GM12878 (cell line): Measurements from ENCODE around the gene JADE1. TPM values are rescaled to one million over a fixed set of nuclear protein-coding genes. Genes with fewer than 3 reads are reported as not detected.

ENCODE experiments used
- ATAC-seq: fragments of 200-7000 bp; cut with Tn5 transposase; 3 replicates; pipeline ENCODE4 v1.9.1; 2020; ENCODE audit warnings: mild to moderate bottlenecking, moderate library complexity
- BruUV-seq: library from RNA; stranded (reverse); fragments of 400-500 nt; replicated peaks from 2 replicates; lab custom pipeline; 2021; lab: Mats Ljungman, UMichigan
- CTCF ChIA-PET: fragments of 300-600 bp; sonication (Branson Sonifier 250); formaldehyde crosslinking; extraction: SDS; loops from one replicate; lab custom pipeline; 2021; ENCODE audit warnings: inconsistent platforms; lab: Yijun Ruan, JAX
- POLR2A ChIA-PET: fragments of 350-600 bp; formaldehyde crosslinking; extraction: SDS; loops from one replicate; lab custom pipeline; 2021; ENCODE audit warnings: inconsistent platforms; lab: Charles Lee
- RAD21 ChIA-PET: fragments of 300-600 bp; sonication (Branson Sonifier 250); formaldehyde crosslinking; loops from one replicate; lab custom pipeline; 2023; ENCODE audit warnings: antibody characterized with exemption; ENCODE audit not compliant: unreplicated experiment; lab: Charles Lee
- SMC1A ChIA-PET: fragments of 300-600 bp; sonication (Branson Sonifier 250); formaldehyde crosslinking; loops from one replicate; lab custom pipeline; 2023; ENCODE audit not compliant: unreplicated experiment, uncharacterized antibody; lab: Charles Lee
- DNase-seq: peaks from one replicate; pipeline ENCODE4 v3.0.0-alpha.2; 2011; ENCODE audit warnings: low read depth, low spot score
- FAIRE-seq: peaks from 3 replicates; lab custom pipeline; 2011; peaks lifted over from hg19 to GRCh38; lab: Jason Lieb, UNC
- H2AFZ ChIP-seq: 2 replicates; pipeline ENCODE4 v1.6.0; 2011; ENCODE audit warnings: low read depth, low read length, control low read depth; ENCODE audit not compliant: control insufficient read depth
- H3K27ac ChIP-seq: 2 replicates; pipeline ENCODE4 v1.5.1; 2011; ENCODE audit warnings: control low read depth; ENCODE audit not compliant: control insufficient read depth, insufficient read depth
- H3K27me3 ChIP-seq, 2 experiments: replicated peaks in 1 of 2; 2 replicates each; pipeline versions ENCODE4 v1.6.0 to v1.6.1; 2011; ENCODE audit warnings: low read length in 1 of 2; ENCODE audit not compliant: control insufficient read depth in 2 of 2, insufficient read depth in 2 of 2
- H3K36me3 ChIP-seq, 2 experiments: 2 replicates each; pipeline ENCODE4 v1.5.1; 2011; ENCODE audit warnings: low read length in 1 of 2; ENCODE audit not compliant: control insufficient read depth in 2 of 2, insufficient read depth in 2 of 2
- H3K4me1 ChIP-seq: 2 replicates; pipeline ENCODE4 v1.6.1; 2011; ENCODE audit warnings: mild to moderate bottlenecking, low read length, moderate library complexity, mixed read lengths; ENCODE audit not compliant: control insufficient read depth, insufficient read depth
- H3K4me2 ChIP-seq: 2 replicates; pipeline ENCODE4 v1.6.0; 2011; ENCODE audit warnings: control low read depth; ENCODE audit not compliant: control insufficient read depth, insufficient read depth
- H3K4me3 ChIP-seq: fragments of 200-600 bp; sonication (generic); 2 replicates; pipeline ENCODE4 v1.5.1; 2016
- H3K79me2 ChIP-seq: 2 replicates; pipeline ENCODE4 v1.6.0; 2011; ENCODE audit warnings: low read length; ENCODE audit not compliant: control insufficient read depth, insufficient read depth
- H3K9ac ChIP-seq: 2 replicates; pipeline ENCODE4 v1.8.0; 2011; ENCODE audit warnings: low read length, control low read depth, mixed read lengths; ENCODE audit not compliant: control insufficient read depth, insufficient read depth
- H3K9me3 ChIP-seq: replicated peaks from 3 replicates; pipeline ENCODE4 v1.5.1; 2011; ENCODE audit warnings: mild to moderate bottlenecking, low read length; ENCODE audit not compliant: control insufficient read depth, insufficient read depth
- H4K20me1 ChIP-seq: 2 replicates; pipeline ENCODE4 v1.6.0; 2011; ENCODE audit not compliant: control insufficient read depth, insufficient read depth
- ASH2L ChIP-seq: fragments of 300-600, 200-600 bp; sonication (generic); IDR thresholded peaks from 2 replicates; pipeline ENCODE4 v1.6.1; 2017; ENCODE audit warnings: low read depth, mild to moderate bottlenecking, borderline replicate concordance
- CBFB ChIP-seq: IDR thresholded peaks from 2 replicates; pipeline ENCODE4 v1.6.1; 2016; ENCODE audit warnings: antibody characterized with exemption, low read depth
- EED ChIP-seq: sonication (generic); IDR thresholded peaks from 2 replicates; pipeline ENCODE4 v1.6.1; 2016; ENCODE audit warnings: antibody characterized with exemption, low read depth
- IKZF2 ChIP-seq, 2 experiments: fragments of 450-650 bp; IDR thresholded peaks; 2 replicates each; pipeline ENCODE4 v1.6.1; 2017; ENCODE audit warnings: mild to moderate bottlenecking in 2 of 2, moderate library complexity in 2 of 2
- LARP7 ChIP-seq: fragments of 450-650 bp; IDR thresholded peaks from 2 replicates; pipeline ENCODE4 v1.6.1; 2017; ENCODE audit warnings: mild to moderate bottlenecking
- MEF2A ChIP-seq: IDR thresholded peaks from 2 replicates; pipeline ENCODE4 v1.6.1; 2011; ENCODE audit warnings: low read depth, mild to moderate bottlenecking, low read length, moderate library complexity; ENCODE audit not compliant: insufficient read depth
- NR2F1 ChIP-seq: fragments of 450-650 bp; conservative IDR thresholded peaks from 2 replicates; pipeline ENCODE4 v1.6.1; 2017; ENCODE audit warnings: mild to moderate bottlenecking
- NRF1 ChIP-seq: conservative IDR thresholded peaks from 2 replicates; pipeline ENCODE4 v1.6.1; 2011; ENCODE audit warnings: mild to moderate bottlenecking, low read depth, low read length, improper control_type of control experiment
- PAX5 ChIP-seq: IDR thresholded peaks from 2 replicates; pipeline ENCODE4 v1.6.1; 2011; ENCODE audit warnings: low read depth, low read length, borderline replicate concordance
- POLR2A ChIP-seq: IDR thresholded peaks from 2 replicates; pipeline ENCODE4 v1.6.1; 2011; ENCODE audit warnings: low read depth, mild to moderate bottlenecking, low read length
- SUPT20H ChIP-seq: IDR thresholded peaks from 2 replicates; pipeline ENCODE4 v1.6.1; 2011; ENCODE audit warnings: low read depth, mild to moderate bottlenecking, low read length, moderate library complexity, borderline replicate concordance; ENCODE audit not compliant: control insufficient read depth
- SUZ12 ChIP-seq: fragments of 200-600 bp; sonication (generic); IDR thresholded peaks from one replicate; pipeline ENCODE4 v1.6.1; 2018; ENCODE audit warnings: antibody characterized with exemption, mild to moderate bottlenecking; ENCODE audit not compliant: unreplicated experiment
- ZSCAN29 ChIP-seq: fragments of 450-650 bp; IDR thresholded peaks from 2 replicates; pipeline ENCODE4 v1.6.1; 2017; ENCODE audit warnings: mild to moderate bottlenecking, moderate library complexity
- ZZZ3 ChIP-seq: IDR thresholded peaks from 2 replicates; pipeline ENCODE4 v1.6.1; 2011; ENCODE audit warnings: low read depth; ENCODE audit not compliant: control insufficient read depth, insufficient read length
- WGBS: methylation state at CpG from one replicate; pipeline ENCODE4 v1.1.6; 2016; ENCODE audit warnings: low lambda C conversion rate; ENCODE audit not compliant: insufficient replicate concordance, insufficient coverage; ENCODE audit errors: missing lambda C conversion rate; 5-methylcytosine and 5-hydroxymethylcytosine counted together
- in situ Hi-C: fragments of 300-500 bp; cut with MboI; formaldehyde crosslinking; loops from 9 replicates; pipeline ENCODE4 v1.14.3; 2018; ENCODE audit warnings: mixed read lengths
- intact Hi-C: fragments of 100-400 bp; cut with micrococcal nuclease; formaldehyde crosslinking; loops from one replicate; pipeline ENCODE4 v1.14.2; 2022; ENCODE audit not compliant: unreplicated experiment
- polyA plus RNA-seq, 11 experiments: library from polyadenylated mRNA; depleted of rRNA in 4 of 11; unstranded in 6 of 11; stranded (reverse) in 5 of 11; fragments of >200 nt; fragmentation: Nextera tagmentation in 4 of 11; fragmentation: Illumina TruSeq in 1 of 11; extraction: Ambion mirVana in 4 of 11; extraction: Trizol in 1 of 11; gene quantifications; 1 replicate in 1 of 11; 2 replicates in 10 of 11; pipeline versions ENCODE4 v1.2.1 to v1.2.3, GENCODE V29; 2011 to 2016; ENCODE audit warnings: inconsistent platforms in 2 of 11, missing spikeins in 2 of 11, low read depth in 1 of 11
- total RNA-seq, 4 experiments: library from RNA; depleted of rRNA in 3 of 4; stranded (reverse); fragments of >200 nt in 3 of 4; fragmentation: Illumina TruSeq in 1 of 4; extraction: Trizol in 1 of 4; gene quantifications; 2 replicates each; pipeline versions ENCODE4 v1.2.1 to v1.2.3, GENCODE V29; 2013 to 2021
- TF ChIP-seq, protein P1 (sequence below): fragments of 150-350 bp; IDR thresholded peaks from 2 replicates; pipeline ENCODE4 v1.6.1; 2014; ENCODE audit warnings: mild to moderate bottlenecking, low read depth, low read length
- TF ChIP-seq, protein P2 (sequence below): fragments of 450-650 bp; IDR thresholded peaks from 2 replicates; pipeline ENCODE4 v1.6.1; 2016; ENCODE audit warnings: mild to moderate bottlenecking

JADE1 gene
- total and polyA plus RNA-seq, 10 of the 15 experiments (the other 5 are each of a cell fraction or from before 2014, with no cell fraction given), result 5.9 to 27.2 (median 15.8) TPM

DNA sequence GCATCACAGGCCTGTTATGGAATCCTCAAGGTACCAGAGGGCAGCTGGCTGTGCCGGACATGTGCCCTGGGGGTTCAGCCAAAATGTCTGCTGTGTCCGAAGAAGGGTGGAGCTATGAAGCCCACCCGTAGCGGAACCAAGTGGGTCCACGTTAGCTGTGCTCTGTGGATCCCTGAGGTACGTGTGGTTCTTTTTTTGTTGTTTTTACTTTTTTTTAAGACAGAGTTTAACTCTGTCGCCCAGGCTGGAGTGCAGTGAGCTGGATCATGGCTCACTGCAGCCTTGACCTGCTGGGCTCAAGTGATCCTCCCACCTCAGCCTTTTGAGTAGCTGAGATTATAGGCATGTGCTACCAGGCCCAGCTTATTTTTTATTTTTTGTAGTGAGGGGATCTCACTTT lies 46.1 kb downstream of the JADE1 start:
- H3K27ac ChIP-seq, result no peak overlapping the region
- 98% methylated on average over 7 of the region's 7 CpGs for WGBS
- in situ Hi-C loops (no loop called here), intact Hi-C loops (no loop called here)
- H3K36me3 ChIP-seq, result peaks cover 33 to 44% of the 10 kb centered on the region in 2 experiments
- FAIRE-seq, result no peak
- H3K4me2 ChIP-seq, result no peak overlapping the region
- CTCF ChIA-PET, result interaction anchor here (0.9 to 2.2 kb wide), 5 partner anchors 8 to 401 kb away, joined by 3 to 7 read pairs (median 4); no protein-coding TSS in a partner anchor
- peaks cover 12% of the 10 kb centered on the region for H3K4me1 ChIP-seq
- no peaks in the 10 kb centered on the region for H4K20me1 ChIP-seq
- no peak for TF ChIP-seq SUPT20H
- no peak for TF ChIP-seq PAX5
- TF ChIP-seq IKZF2 (IDR thresholded peaks at IDR 0.05), result no peak
- RAD21 ChIA-PET, result interaction anchor here (0.5 to 2.5 kb wide), 3 partner anchors 28 to 46 kb away, joined by 3 to 12 read pairs (median 3); no protein-coding TSS in a partner anchor
- ATAC-seq, result no peak
- POLR2A ChIA-PET, result interaction anchor here (0.7 kb wide), 1 partner anchor 25 kb away, joined by 3 read pairs; no protein-coding TSS in a partner anchor
- no peak overlapping the region for H3K4me3 ChIP-seq
- DNase-seq, result no peak
- H3K27me3 ChIP-seq, result no peaks in the 10 kb centered on the region
- H3K9me3 ChIP-seq, result no peaks in the 10 kb centered on the region
- SMC1A ChIA-PET, result interaction anchor here (1.0 to 3.0 kb wide), 9 partner anchors 14 to 76 kb away, joined by 3 to 14 read pairs (median 5); no protein-coding TSS in a partner anchor
- H3K79me2 ChIP-seq, result no peaks in the 10 kb centered on the region; the same call in 1 of the 2 replicates
- no peak overlapping the region for H3K9ac ChIP-seq
- no peak overlapping the region for H2AFZ ChIP-seq
- BruUV-seq, result no TSS peak

DNA sequence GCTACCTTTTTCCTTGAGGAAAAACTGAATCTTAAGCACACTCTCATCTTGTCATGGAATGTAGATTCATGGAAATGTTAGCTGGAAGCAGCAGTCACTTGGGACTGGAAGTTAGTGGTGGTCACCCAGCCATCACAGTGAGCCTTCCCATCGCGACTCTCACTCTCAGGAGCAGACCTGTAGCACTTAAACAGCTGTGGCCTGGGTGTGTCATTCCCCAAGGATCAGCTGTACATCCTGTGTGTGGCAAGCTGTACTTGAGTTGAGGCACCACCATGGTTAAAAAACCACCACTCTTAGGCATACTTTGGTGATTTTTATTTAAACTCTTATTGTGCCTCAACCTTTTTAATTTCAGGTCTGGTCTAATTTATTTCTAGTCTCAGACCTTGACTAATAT lies 46.7 kb downstream of the JADE1 start:
- no TSS peak for BruUV-seq
- Histone ChIP-seq H4K20me1 (no peaks in the 10 kb centered on the region), H3K36me3 (peaks cover 34 to 50% of the 10 kb centered on the region in 2 experiments), H3K9ac (no peak overlapping the region), H3K4me2 (no peak overlapping the region), H3K27ac (no peak overlapping the region), H2AFZ (no peak overlapping the region), H3K79me2 (no peaks in the 10 kb centered on the region; the same call in none of the 2 replicates), H3K9me3 (no peaks in the 10 kb centered on the region), H3K27me3 (no peaks in the 10 kb centered on the region), H3K4me3 (no peak overlapping the region), H3K4me1 (peaks cover 15% of the 10 kb centered on the region)
- ChIA-PET SMC1A (interaction anchor here (1.0 to 3.0 kb wide), 8 partner anchors 13 to 76 kb away, joined by 3 to 14 read pairs (median 6); no protein-coding TSS in a partner anchor), CTCF (interaction anchor here (0.9 to 1.6 kb wide), 3 partner anchors 15 to 402 kb away, joined by 3 to 7 read pairs (median 5); no protein-coding TSS in a partner anchor), RAD21 (interaction anchor here (0.5 to 2.5 kb wide), 3 partner anchors 29 to 46 kb away, joined by 3 to 12 read pairs (median 3); no protein-coding TSS in a partner anchor), POLR2A (interaction anchor here (0.7 to 1.4 kb wide), 2 partner anchors 26 to 29 kb away, joined by 3 to 5 read pairs; no protein-coding TSS in a partner anchor)
- ATAC-seq (no peak), DNase-seq (no peak), FAIRE-seq (no peak)
- in situ Hi-C loops, result no loop called here
- intact Hi-C loops, result no loop called here
- 96% methylated on average over 2 of the region's 2 CpGs for WGBS
- TF ChIP-seq LARP7 (no peak), EED (no peak), NR2F1 (no peak), ASH2L (no peak), SUZ12 (no peak), CBFB (no peak), MEF2A (no peak), POLR2A (no peak), ZZZ3 (no peak), ZSCAN29 (no peak), NRF1 (no peak)
- TF ChIP-seq, protein P1, sequence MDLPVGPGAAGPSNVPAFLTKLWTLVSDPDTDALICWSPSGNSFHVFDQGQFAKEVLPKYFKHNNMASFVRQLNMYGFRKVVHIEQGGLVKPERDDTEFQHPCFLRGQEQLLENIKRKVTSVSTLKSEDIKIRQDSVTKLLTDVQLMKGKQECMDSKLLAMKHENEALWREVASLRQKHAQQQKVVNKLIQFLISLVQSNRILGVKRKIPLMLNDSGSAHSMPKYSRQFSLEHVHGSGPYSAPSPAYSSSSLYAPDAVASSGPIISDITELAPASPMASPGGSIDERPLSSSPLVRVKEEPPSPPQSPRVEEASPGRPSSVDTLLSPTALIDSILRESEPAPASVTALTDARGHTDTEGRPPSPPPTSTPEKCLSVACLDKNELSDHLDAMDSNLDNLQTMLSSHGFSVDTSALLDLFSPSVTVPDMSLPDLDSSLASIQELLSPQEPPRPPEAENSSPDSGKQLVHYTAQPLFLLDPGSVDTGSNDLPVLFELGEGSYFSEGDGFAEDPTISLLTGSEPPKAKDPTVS, result no peak
- TF ChIP-seq, protein P2, sequence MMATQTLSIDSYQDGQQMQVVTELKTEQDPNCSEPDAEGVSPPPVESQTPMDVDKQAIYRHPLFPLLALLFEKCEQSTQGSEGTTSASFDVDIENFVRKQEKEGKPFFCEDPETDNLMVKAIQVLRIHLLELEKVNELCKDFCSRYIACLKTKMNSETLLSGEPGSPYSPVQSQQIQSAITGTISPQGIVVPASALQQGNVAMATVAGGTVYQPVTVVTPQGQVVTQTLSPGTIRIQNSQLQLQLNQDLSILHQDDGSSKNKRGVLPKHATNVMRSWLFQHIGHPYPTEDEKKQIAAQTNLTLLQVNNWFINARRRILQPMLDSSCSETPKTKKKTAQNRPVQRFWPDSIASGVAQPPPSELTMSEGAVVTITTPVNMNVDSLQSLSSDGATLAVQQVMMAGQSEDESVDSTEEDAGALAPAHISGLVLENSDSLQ, result no peak
